B cell (primary cell): ENCODE results near the gene NELL2.

Experiments
- CTCF ChIP-seq: fragments of 200-600 bp; IDR thresholded peaks from one replicate; pipeline ENCODE4 v1.8.0; 2022; ENCODE audit warnings: antibody characterized with exemption, mild to moderate bottlenecking
- EZH2 ChIP-seq: IDR thresholded peaks from 2 replicates; pipeline ENCODE4 v1.6.1; 2012; ENCODE audit warnings: borderline replicate concordance, low read depth, mild to moderate bottlenecking, moderate library complexity, low read length; ENCODE audit not compliant: insufficient read depth, poor library complexity, severe bottlenecking

GRCh38 chr12:44876544-44877410, 662 bp upstream of the NELL2 start:
- TF ChIP-seq CTCF, result no peak
- TF ChIP-seq EZH2, result no peak
